PFSK-1 (cell line): Measurements from ENCODE around the gene EFCAB6.
A peak's percentile ranks its signal among the peaks of the same experiment; 100 is the strongest.

ENCODE experiments used
- FOXP2 ChIP-seq: optimal IDR thresholded peaks from 2 replicates; pipeline ENCODE3; 2011; ENCODE audit warnings: borderline replicate concordance, control low read depth, inconsistent platforms; ENCODE audit not compliant: insufficient read depth; ENCODE audit errors: extremely low read length, extremely low read depth
- POLR2AphosphoS5 ChIP-seq: IDR thresholded peaks from 2 replicates; pipeline ENCODE4 v1.6.1; 2012; ENCODE audit warnings: low read depth, mild to moderate bottlenecking, control low read depth, low read length, moderate library complexity
- REST ChIP-seq, 2 experiments: IDR thresholded peaks; 2 replicates each; pipeline versions ENCODE4 v1.6.1 to v1.8.0; 2011 to 2012; ENCODE audit warnings: low read depth in 2 of 2, low read length in 2 of 2, control low read depth in 1 of 2, inconsistent platforms in 1 of 2, mild to moderate bottlenecking in 1 of 2, moderate library complexity in 1 of 2; ENCODE audit not compliant: insufficient read depth in 1 of 2
- SIN3A ChIP-seq: IDR thresholded peaks from 2 replicates; pipeline ENCODE4 v1.6.1; 2012; ENCODE audit warnings: mild to moderate bottlenecking, low read length, moderate library complexity, borderline replicate concordance; ENCODE audit not compliant: insufficient read depth
- TAF1 ChIP-seq: IDR thresholded peaks from 2 replicates; pipeline ENCODE4 v1.6.1; 2012; ENCODE audit warnings: low read length, control low read depth, borderline replicate concordance; ENCODE audit not compliant: insufficient read depth

Gene EFCAB6

GRCh38 chr22:43555561-43556515 lies 256.3 kb downstream of the EFCAB6 start:
- TF ChIP-seq SIN3A = no peak
- no peak for TF ChIP-seq FOXP2
- TF ChIP-seq POLR2AphosphoS5 = no peak
- peak in 1 of 2 experiments; percentile 43; a peak in 1 of 4 replicates for TF ChIP-seq REST (IDR thresholded peaks at IDR 0.05; ENCODE audit: insufficient read depth in 1 of 2, low read depth in 2 of 2, low read length in 2 of 2)
- TF ChIP-seq TAF1 = no peak

GRCh38 chr22:43554694-43555365 lies 257.3 kb downstream of the EFCAB6 start:
- no peak for TF ChIP-seq SIN3A

DNA sequence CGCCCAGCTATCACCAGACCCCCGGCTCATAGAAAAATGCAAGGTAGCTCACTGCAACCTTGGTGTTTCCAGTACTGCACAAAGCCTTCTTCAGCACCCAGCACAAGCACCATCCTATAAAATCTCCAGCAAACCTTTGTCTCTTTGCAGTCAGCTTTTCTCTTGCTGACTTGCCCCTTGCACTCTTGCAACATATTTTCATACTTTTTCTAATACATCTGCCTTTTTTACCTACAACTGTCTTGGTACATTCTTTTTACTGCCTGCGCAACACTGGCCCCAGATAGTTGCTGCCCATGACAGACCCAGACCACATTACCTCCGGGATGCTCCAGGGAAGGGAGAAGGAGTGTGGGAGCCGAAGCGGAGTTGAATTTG lies 257.9 kb downstream of the EFCAB6 start:
- TF ChIP-seq SIN3A (no peak), POLR2AphosphoS5 (no peak), TAF1 (no peak), REST (IDR thresholded peaks at IDR 0.05; ENCODE audit: insufficient read depth in 1 of 2, low read depth in 2 of 2, low read length in 2 of 2) (no peak), FOXP2 (no peak)

DNA sequence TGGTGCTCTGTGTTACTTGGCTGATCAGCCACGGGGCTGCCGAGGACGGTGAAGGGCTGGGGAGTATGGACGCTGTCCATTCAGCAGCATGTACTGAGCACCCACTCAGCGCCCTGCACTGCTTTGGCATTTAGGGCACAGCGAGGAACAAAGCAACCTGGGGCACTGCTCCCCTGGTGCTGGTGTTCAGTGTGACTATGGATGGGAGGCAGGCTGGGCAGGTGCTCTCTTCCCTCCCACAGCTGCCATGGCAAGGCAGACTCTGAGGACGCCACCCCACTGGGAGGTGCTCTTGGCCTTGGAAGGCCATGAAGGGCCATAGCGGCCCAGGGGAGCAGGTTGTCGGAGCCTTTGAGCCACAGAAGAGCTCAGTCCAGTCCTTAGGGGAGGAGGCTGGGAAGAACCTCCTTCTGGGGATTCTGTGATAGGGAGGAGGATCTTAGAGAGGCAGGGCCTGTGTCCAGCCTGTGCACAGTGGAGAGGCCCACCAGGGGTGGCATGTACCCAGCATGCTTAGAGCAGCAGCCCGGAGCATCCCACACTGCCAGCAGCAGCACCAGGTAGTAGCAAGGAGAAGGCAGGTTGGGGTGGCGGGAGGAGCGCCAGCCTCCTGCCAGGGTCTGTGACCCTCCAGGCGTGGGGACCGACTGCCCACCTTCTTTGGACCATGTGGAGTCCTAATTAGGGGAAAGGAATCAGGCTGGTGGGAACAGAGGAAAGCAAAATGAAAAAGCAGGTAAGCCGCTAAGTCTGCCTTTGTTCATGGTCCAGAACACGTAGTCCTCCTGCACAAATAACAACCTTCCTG lies 258.4 kb downstream of the EFCAB6 start:
- no peak for TF ChIP-seq REST (IDR thresholded peaks at IDR 0.05; ENCODE audit: insufficient read depth in 1 of 2, low read depth in 2 of 2, low read length in 2 of 2)
- no peak for TF ChIP-seq SIN3A

GRCh38 chr22:43550672-43551071 lies 261.4 kb downstream of the EFCAB6 start:
- TF ChIP-seq TAF1 = no peak
- no peak for TF ChIP-seq SIN3A
- no peak for TF ChIP-seq FOXP2
